Germinal center (tissue), 1 donor: Measurements from ENCODE around the gene PARVB.
"Not testable (repeated sequence)": the region's sequence is repeated elsewhere in the genome, so short reads cannot be mapped to it uniquely, and the experiment has no call there.

Source experiments
- DNase-seq: peaks from one replicate; pipeline ENCODE4 v3.0.0; 2012; ENCODE audit warnings: mixed read lengths, low spot score

The PARVB gene

DNA sequence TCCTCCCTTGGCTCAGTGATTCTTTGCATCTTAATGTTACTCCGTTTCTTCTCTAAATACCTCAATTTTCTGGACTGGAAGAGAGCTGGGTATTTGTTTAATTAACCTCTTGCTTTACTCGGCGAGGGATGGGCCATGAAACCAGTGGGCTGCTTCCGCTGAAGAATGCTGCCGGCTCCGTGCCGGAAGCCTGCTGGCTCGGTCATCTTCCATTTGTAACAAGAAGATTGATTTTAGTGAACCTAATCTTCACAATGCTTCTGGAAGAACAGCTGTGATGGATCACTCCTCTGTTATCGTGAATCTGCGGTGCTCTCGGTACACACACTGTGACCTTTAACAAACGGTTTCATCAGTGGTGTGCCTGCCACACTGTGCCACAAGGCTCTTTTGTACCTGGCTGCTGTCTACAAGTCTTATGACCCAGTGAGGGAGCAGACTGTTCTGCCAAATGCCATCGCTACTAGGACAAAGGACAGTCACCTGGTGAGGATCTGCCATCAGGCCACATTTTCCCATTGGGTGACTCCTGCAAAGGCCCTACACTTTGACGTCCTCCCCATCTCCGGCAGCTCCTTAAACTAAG, 25.3 kb upstream of the PARVB start:
- DNase-seq, result no peak

DNA sequence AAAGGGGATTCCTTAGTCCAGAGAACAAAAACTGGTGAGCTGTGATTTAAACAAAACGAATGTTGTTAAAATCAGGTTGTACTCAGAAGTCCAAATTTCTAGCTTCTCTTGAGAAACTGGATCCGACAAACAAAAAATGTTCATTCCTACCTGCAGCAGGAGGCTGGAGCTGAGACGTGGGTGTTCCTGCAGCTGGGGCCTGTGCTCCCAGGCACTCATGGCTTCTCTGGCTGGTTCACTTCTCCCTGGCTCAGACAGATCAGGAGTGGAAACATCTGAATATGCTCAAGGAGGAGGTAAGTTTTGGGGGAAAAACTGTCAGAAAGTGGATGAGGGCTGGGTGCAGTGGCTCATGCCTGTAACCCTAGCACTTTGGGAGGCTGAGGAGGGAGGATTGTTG, 24.7 kb upstream of the PARVB start:
- no peak for DNase-seq

DNA sequence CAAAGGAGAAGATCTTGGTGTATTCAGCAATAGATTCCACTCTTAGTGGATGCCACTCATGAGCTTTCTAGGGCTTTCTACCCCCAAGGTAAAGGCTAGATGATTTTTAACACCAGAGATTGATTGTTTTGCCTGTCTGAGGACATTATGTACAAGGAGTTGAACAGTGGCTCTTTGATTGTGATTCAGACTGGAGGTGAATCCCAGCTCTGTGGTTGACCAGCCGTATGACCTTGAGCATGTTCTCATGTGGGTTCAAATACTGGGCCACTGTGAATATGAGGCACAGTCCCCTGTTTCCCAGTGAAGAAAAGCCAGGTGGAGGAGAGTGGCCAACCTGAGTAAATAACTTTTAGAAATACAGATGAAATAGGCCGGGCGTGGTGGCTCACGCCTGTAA, 24.0 kb upstream of the PARVB start:
- DNase-seq, result no peak

DNA sequence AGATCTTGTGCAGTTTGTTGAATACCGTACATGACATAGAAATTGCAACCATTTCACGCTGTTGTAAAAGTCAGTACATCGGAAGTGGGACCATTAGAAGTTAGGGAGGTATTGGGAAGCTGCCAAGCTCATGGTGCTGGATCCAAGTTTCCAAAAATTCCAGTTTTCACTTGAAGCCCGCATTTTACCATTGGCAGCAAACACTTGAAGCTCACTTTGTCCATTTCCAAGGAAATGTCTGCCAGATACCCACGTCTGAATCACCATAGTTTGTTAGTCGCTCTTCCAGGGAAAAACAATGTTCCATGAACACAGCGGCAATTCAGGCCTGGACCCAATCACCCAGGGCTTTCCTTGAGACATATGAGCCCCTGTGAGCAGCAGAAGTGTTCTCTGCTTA, 22.6 kb upstream of the PARVB start:
- no peak for DNase-seq

DNA sequence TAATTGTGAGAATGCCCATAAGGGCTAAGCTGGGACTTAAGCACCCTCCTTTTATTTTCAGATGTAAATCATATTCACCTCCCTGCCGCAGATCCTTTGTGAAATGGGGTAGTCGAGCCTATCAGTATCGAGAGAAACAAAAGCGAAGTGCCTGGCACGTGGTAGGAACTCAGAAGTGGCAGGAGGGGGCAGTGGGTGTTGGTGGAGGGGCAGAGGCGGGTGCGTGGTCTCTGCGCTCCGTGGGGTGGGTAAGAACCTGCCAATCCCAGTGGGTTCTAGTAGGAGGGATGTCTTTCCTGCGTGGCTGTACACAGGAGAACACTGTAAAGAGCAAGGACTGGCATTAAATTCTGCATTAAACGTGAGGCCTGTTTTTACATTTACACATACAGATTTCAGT, 21.8 kb upstream of the PARVB start:
- no peak for DNase-seq

DNA sequence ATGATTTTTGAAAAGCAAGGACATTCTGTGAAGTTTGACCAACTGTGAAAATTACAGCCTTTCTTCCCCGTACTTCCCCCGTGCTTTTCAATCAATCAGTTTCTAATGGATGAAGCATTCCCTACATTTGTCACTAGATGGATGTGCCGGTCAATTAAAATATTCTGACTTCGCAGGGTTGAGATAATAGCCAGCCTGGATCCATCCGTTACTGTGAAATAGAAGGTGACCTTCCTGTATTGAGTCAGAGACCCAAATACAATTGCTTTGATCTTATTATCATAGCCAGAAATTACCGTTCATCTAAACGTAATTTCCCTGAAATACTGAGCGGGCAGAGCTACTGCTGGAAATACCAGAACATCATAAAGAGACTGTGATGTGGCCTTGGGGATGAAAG, 21.1 kb upstream of the PARVB start:
- no peak for DNase-seq

- no peak for DNase-seq
These were observed 20.5 kb upstream of the PARVB start for GRCh38 chr22:44003405-44004103.

GRCh38 chr22:44004104-44004460, 20.0 kb upstream of the PARVB start:
- no peak for DNase-seq

DNA sequence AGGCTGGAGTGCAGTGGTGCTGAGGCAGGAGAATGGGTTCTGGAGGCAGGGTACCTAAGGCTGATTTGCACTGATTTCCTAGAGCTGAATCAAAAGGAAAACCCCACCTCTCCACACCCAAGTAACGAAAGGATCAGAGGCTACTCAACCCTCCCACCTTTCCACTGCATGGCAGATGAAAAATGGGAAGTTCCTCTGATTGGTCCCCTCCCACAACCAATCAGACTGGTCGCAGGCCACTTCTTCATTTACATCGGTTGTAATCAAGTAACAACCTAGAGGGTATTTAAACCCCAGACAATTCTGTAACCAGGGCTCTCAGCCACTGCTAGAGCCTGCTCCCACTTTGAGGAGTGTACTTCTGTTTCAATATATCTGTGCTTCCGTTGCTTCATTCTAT, 18.6 kb upstream of the PARVB start:
- DNase-seq, result no peak

DNA sequence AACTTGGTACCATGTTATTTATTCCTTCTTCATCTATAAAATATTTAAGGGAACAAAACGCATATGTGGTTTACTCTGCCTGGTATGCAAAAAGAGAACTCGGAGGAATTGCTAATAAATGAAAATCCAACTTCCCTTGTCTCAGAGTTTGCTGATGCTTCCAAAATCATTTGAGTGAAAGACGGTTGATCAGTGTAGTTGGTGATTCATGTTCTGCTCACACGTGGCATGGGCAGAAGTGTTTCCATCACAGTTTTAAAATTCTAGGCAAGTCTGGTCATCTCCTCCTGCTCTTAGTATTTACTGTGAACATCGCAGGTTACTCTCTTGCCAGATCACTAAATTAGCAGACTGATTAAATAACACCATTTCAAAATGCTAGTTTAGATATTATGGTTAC, 11.9 kb upstream of the PARVB start:
- DNase-seq, result no peak

DNA sequence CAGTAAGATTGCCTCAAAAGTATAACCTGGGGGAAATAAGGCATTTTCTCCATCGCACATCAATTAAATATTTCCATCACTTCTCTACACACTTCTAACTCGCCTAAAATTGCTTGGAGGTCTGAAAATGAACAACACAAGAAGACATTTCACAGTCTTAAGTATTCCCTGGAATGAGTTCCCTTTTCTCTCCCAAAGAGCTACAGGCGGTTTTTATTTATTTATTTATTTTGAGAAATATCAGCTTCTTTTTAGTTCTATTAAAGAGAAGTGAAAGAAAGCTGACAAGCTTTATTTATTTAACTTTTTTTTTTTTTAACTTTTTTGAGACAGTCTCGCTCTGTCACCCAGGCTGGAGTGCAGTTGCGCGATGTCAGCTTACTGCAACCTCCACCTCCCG, 11.5 kb upstream of the PARVB start:
- no peak for DNase-seq

DNA sequence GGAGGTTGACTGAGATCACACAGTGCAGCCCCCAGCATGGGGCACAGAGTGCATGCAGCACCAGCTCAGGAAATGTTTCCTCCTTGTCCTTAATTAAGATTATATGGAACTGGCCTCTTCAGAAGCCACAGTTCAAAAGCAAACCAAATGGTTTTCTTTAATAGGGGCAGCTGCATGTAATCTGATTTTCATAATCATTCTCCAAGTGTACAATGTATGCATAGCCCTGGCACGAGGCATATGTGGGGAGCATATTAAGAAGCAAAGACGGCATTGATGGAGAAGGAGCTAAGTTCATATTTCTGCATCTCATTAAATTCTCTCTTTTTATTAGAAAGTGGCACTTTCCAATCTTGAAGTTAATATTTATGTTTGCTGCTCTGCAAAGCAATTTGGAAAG, 9.9 kb upstream of the PARVB start:
- DNase-seq, result no peak

DNA sequence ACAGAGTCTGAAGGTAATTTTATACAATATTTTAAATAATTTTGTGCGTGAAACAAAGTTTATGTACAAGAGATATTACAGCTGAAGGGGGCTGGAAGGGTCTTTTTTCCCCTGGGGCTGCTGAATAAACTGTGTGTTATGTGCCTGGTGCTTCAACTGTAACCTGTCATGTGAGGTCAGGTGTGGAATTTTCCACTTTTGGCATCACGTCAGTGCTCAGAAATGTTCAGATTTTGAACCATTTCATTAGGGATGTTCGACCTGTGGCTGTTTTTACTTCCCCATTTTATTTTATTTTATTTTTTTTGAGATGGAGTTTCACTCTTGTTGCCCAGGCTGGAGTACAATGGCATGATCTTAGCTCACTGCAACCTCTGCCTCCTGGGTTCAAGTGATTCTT, 7.5 kb upstream of the PARVB start:
- not testable (repeated sequence) for DNase-seq

- no peak for DNase-seq
These were observed 5.5 kb upstream of the PARVB start for GRCh38 chr22:44018594-44018993.

- DNase-seq, result no peak
These were observed 4.7 kb upstream of the PARVB start for GRCh38 chr22:44019416-44019815.

DNA sequence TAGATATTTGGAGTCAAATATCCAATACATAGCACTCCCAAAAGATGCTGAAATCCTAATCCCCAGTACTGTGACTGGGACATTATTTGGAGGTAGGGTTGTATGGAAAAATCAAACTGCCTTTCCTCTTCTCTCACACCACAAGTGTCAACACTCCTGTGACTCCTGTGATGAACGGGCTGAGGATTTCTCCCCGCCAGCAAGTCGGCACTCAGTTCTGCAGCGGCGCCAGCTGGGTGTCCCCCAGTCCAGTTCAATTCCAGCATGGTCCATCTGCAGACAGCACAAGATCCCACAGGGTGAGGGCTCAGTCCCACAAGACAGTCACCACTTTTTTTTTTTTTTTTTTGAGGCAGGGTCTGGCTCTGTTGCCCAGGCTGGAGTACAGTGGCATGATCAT, 4.3 kb upstream of the PARVB start:
- no peak for DNase-seq

DNA sequence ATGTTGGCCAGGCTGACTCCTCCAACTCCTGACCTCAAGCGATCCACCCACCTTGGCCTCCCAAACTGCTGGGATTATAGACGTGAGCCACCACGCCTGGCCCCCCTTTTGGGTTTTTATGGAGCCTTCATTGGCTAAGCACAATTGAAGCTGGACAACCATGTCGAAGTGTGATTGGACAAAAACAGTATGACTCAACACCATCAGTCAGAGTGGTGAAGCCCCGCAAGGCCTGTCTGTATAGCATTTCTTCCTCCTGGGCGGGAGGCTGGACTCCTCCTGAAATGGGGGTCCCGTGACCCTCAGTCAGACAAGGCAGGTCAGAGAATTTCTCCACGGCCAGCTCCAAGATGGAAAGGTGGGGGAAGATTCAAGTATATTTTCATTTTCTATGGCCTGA, 3.1 kb upstream of the PARVB start:
- no peak for DNase-seq

DNA sequence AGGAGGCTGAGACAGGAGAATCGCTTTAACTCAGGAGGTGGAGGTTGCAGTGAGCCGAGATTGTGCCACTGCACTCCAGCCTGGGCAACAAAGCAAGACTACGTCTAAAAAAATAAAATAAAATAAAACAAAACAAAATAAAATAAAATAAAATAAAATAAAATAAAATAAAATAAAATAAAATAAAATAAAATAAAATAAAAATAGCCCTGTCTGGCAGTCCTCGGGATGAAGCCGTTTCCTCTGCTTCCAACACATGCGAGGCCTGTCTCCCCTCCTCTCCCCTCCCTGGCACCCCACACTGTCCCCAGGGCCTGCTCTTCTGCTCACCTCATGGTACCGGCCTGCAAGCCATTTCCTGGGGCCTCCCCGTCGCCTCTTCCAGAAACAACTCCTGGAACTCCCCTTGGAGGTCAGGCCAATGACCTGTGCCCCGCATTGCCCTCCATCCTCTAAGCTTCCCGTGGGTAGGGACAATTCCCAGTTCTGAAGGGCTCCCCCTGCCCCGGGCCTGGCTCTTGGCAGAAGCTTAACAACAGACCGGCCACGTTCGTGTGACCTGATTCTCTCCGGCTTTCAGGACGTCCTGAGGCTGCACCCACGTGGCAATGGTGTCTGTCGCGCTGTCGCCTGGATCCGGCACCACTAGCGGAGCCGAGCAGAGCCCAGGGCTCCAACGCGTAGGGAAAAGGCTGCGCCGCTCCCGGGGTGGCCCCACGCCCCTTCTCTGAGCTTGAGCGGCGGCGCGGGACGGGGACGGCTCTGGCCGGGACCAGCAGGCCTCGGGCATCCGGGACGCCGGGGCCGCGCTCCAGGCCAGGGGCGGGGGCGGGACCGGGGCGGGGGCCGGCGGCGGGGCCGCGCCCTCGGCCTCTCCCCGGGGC, 456 bp upstream of the PARVB start:
- peak; percentile 29 for DNase-seq

DNA sequence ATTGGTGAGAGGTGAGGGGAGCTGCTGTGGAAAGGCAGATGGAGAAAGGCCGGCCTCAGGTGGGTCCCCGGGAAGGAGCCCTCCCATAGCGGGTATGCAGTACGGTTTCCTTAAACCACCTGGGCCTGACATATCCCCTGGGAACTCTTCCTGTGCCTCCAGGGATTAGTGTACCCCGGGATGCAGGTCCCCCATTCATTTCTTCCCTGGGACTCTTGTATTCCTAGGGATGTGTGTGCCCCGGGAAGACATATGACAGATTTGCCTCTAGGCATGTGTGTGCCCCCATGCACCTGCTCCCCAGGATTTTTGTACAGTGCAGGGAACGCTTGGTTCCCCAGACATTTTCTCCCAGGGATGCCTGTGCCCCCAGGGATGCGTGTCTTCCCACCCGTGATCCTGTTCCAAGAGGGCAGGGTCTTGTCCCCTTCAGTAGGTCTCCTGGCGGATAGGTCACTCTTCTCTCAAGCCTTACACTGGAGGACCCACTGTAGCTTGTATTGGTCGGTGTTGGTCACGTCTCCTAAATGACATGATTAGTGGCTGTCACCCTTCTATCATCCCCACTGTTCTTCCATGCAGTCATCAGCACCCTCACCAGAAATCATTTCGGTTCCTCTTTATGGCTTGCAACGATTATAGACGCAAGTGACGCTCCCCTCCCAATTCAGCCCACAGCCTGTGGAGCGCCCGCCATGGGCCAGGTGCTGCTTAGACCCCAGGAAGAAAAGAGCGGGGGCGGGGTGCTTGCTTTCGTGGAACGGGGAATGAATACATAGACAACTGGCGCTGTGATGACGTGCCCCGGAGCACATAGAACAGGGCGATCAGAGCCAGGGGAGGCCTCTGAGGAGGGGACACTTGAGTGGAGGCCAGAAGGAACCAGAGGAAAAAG, 1.3 kb downstream of the PARVB start:
- DNase-seq, result peak; percentile 81

DNA sequence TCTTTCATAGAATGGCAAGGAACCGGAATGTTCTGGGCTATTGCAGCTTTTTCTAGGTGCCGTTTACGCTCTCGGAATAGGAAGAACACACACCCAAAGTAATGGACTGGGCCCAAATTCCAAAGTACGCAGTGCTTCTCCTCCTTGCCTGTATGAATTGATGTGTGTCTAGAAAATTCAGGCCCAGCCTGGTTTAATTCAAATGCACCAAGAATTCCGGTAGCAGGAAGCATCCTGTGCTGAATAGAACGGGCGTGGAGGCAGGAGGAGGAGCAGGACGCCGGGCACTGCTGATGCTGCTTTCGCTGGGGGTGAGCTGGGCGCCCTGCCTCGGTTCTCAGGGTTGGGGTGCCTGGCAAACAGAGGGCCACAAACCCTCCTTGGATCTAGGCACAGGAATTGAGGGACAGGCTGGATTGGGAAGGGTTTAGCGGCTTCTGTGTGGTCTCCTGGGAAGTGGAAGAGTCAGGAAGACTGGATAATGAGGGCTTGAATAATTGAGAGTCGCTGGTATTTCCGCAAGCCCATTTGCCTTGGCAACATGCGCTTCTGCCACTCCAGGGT, 2.0 kb downstream of the PARVB start:
- DNase-seq, result no peak

GRCh38 chr22:44026630-44027511, 2.8 kb downstream of the PARVB start:
- peak; percentile 85 for DNase-seq
